Osteoblast (primary cell): ENCODE data around the gene SUGT1. TPM values are rescaled to one million over a fixed set of nuclear protein-coding genes. Genes with fewer than 3 reads are reported as not detected.

Source experiments
- DNase-seq: peaks from one replicate; pipeline ENCODE4 v3.0.0; 2011; ENCODE audit warnings: low spot score, mixed read lengths; ENCODE audit not compliant: insufficient read length; ENCODE audit errors: missing footprints
- H2AFZ ChIP-seq: 2 replicates; pipeline ENCODE4 v1.6.0; 2011; ENCODE audit warnings: mild to moderate bottlenecking, low read length
- H3K27ac ChIP-seq: 2 replicates; pipeline ENCODE4 v1.5.1; 2011; ENCODE audit warnings: mild to moderate bottlenecking, low read depth, low read length, moderate library complexity
- H3K27me3 ChIP-seq: 2 replicates; pipeline ENCODE4 v1.6.0; 2012; ENCODE audit warnings: mild to moderate bottlenecking, control low read depth, inconsistent platforms, low read length, moderate library complexity; ENCODE audit not compliant: insufficient read depth
- H3K36me3 ChIP-seq: 2 replicates; pipeline ENCODE4 v1.5.1; 2011; ENCODE audit warnings: mild to moderate bottlenecking, low read length, control low read depth, moderate library complexity; ENCODE audit not compliant: insufficient read depth
- H3K4me1 ChIP-seq: 2 replicates; pipeline ENCODE4 v1.5.1; 2011; ENCODE audit warnings: mild to moderate bottlenecking, low read length, control low read depth, moderate library complexity; ENCODE audit not compliant: insufficient read depth
- H3K4me2 ChIP-seq: 2 replicates; pipeline ENCODE4 v1.6.0; 2011; ENCODE audit warnings: mild to moderate bottlenecking, low read length; ENCODE audit not compliant: insufficient read depth
- H3K4me3 ChIP-seq: fragments of 200-600 bp; sonication (generic); 3 replicates; pipeline ENCODE4 v1.5.1; 2012; ENCODE audit warnings: mild to moderate bottlenecking, low read length, inconsistent platforms; ENCODE audit not compliant: insufficient read depth
- H3K79me2 ChIP-seq: 2 replicates; pipeline ENCODE4 v1.6.0; 2012; ENCODE audit warnings: mild to moderate bottlenecking, low read length, control low read depth, inconsistent platforms; ENCODE audit not compliant: insufficient read depth
- H3K9me3 ChIP-seq: 2 replicates; pipeline ENCODE4 v1.5.1; 2011; ENCODE audit warnings: low read depth, low read length, control low read depth
- H4K20me1 ChIP-seq: 2 replicates; pipeline ENCODE4 v1.6.0; 2012; ENCODE audit warnings: mild to moderate bottlenecking, low read length, control low read depth; ENCODE audit not compliant: insufficient read depth
- total RNA-seq: library from RNA; depleted of rRNA; stranded (reverse); fragments of >200 nt; gene quantifications from 2 replicates; pipeline ENCODE4 v1.2.3, GENCODE V29; 2012
- TF ChIP-seq, protein P1 (sequence below): IDR thresholded peaks from 2 replicates; pipeline ENCODE4 v1.5.1; 2011; ENCODE audit warnings: mild to moderate bottlenecking, low read depth, low read length, moderate library complexity; ENCODE audit errors: extremely low read depth

The SUGT1 gene
- total RNA-seq, 1 donor = 30.4 TPM

DNA sequence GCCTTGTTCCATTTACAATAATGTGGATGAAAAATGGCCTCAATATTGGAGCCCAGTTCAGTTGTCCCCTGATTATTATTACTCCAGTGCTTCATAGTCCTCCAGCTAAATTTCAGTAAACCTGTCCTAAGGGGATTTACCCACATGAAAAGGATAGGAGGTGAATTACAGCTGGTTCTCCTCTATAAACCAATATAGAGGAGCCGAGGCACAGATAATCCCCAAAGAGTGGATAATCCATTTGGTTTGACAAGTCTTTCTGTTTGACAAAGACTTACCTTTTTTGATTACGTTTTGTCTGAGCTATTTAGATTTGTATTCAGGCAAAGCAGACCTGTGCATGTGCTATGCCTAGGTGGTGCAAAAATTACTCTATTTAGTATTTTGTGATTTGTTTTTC is 84.3 kb downstream of the SUGT1 start:
- Histone ChIP-seq H3K27ac (no peak overlapping the region), H3K9me3 (no peaks in the 10 kb centered on the region), H3K36me3 (no peaks in the 10 kb centered on the region), H3K27me3 (peaks cover 34% of the 10 kb centered on the region), H3K79me2 (no peaks in the 10 kb centered on the region), H3K4me1 (peaks cover 3% of the 10 kb centered on the region), H2AFZ (no peak overlapping the region), H3K4me2 (no peak overlapping the region), H4K20me1 (no peaks in the 10 kb centered on the region), H3K4me3 (no peak overlapping the region)
- TF ChIP-seq, protein P1, sequence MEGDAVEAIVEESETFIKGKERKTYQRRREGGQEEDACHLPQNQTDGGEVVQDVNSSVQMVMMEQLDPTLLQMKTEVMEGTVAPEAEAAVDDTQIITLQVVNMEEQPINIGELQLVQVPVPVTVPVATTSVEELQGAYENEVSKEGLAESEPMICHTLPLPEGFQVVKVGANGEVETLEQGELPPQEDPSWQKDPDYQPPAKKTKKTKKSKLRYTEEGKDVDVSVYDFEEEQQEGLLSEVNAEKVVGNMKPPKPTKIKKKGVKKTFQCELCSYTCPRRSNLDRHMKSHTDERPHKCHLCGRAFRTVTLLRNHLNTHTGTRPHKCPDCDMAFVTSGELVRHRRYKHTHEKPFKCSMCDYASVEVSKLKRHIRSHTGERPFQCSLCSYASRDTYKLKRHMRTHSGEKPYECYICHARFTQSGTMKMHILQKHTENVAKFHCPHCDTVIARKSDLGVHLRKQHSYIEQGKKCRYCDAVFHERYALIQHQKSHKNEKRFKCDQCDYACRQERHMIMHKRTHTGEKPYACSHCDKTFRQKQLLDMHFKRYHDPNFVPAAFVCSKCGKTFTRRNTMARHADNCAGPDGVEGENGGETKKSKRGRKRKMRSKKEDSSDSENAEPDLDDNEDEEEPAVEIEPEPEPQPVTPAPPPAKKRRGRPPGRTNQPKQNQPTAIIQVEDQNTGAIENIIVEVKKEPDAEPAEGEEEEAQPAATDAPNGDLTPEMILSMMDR = no peak
- DNase-seq = no peak

DNA sequence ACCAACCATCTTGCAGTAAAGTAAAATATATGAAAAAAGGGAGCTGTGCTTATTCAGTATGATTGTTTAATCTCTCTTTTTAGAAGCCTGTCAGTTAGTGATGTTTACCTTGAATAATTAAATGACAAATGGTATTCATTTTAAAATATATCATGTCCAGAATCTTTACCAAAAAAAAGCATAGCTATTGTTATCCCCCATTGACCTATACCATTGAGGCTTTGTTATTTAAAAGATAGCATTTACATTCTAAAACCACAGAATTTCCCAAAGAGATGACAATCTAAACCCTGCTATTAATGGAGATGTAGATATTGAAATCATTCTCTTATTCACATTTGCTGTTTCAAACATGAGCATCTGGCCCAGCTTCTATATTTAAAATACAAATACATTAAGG is 84.8 kb downstream of the SUGT1 start:
- DNase-seq = no peak
- TF ChIP-seq, protein P1 = no peak
- H3K27ac ChIP-seq = no peak overlapping the region
- no peak overlapping the region for H3K4me3 ChIP-seq
- H3K36me3 ChIP-seq = no peaks in the 10 kb centered on the region
- peaks cover 34% of the 10 kb centered on the region for H3K27me3 ChIP-seq
- H2AFZ ChIP-seq = no peak overlapping the region
- H3K79me2 ChIP-seq = no peaks in the 10 kb centered on the region
- no peaks in the 10 kb centered on the region for H4K20me1 ChIP-seq
- H3K4me1 ChIP-seq = peaks cover 3% of the 10 kb centered on the region
- no peaks in the 10 kb centered on the region for H3K9me3 ChIP-seq
- H3K4me2 ChIP-seq = no peak overlapping the region

DNA sequence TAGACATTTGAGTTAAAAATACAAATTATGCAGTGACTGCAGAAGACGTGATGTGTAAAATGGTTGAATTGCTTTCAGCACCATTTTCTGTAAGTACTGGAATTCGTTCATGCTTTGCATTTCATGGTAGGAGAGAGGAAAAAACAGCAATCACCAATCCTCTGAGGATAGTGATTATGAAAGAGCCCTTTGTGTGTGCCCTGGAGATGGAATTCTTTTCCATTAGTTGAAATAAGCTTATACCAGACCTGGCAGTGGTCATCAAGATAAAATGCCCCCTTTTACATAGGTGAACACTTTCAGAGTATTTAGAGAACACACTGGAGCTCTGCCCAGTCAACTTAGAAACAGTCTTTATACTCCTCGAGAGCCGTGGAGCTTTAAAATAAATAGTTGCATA is 85.3 kb downstream of the SUGT1 start:
- TF ChIP-seq, protein P1 = no peak
- Histone ChIP-seq H3K4me2 (no peak overlapping the region), H3K36me3 (no peaks in the 10 kb centered on the region), H3K27ac (no peak overlapping the region), H3K9me3 (no peaks in the 10 kb centered on the region), H2AFZ (no peak overlapping the region), H4K20me1 (no peaks in the 10 kb centered on the region), H3K79me2 (no peaks in the 10 kb centered on the region), H3K4me1 (peaks cover 3% of the 10 kb centered on the region), H3K4me3 (no peak overlapping the region), H3K27me3 (peaks cover 34% of the 10 kb centered on the region)
- no peak for DNase-seq

DNA sequence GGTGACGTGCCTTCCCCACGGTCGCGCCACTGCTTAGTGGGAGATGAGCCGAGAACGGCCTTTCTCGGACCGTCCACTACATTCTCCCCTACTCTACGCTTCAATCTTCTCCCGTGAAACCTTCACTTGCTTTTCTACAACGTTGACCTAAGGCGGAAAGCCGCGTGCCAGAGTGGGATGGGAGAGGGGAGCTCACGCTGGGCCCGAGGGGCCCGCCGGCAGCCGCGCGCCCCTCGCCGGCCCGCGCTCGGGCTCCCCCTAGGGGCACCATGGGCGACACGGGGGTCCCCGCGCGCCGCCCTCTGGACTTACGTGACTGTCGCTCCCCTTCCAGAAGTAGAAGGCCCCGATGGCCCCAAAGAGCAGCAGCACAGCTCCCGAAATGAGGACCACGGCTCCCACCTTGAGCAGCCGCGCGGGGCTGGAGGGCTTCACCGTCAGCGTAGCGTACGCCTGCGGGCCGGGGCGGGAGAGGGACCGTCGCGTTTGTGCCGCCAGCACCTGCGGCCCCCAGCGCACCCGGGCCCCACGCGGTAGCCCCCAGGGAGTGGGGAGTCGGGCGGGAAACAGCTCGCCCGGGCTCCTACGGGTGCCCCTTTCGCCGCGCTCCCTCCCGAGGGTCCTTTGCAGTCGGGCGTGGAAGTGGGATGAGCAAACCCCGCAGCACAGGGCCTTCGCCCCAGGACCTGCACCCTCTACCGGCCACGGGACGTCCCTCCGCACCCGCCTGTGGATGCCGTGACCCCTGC is 86.3 kb downstream of the SUGT1 start:
- TF ChIP-seq, protein P1 = peak; percentile 6
- no peaks in the 10 kb centered on the region for H3K9me3 ChIP-seq
- no peaks in the 10 kb centered on the region for H3K36me3 ChIP-seq
- no peaks in the 10 kb centered on the region for H3K79me2 ChIP-seq
- H2AFZ ChIP-seq = peak overlapping the region; percentile 56
- H3K4me3 ChIP-seq = peak overlapping the region; percentile 30
- H4K20me1 ChIP-seq = no peaks in the 10 kb centered on the region
- peaks cover 3% of the 10 kb centered on the region for H3K4me1 ChIP-seq
- H3K4me2 ChIP-seq = peak overlapping the region; percentile 70
- H3K27me3 ChIP-seq = peaks cover 34% of the 10 kb centered on the region
- no peak for DNase-seq
- H3K27ac ChIP-seq = no peak overlapping the region
